Heart right ventricle (tissue), 16 donors: ENCODE data around the gene CNOT10. TPM values are rescaled to one million over a fixed set of nuclear protein-coding genes. Genes with fewer than 3 reads are reported as not detected.

ENCODE experiments used
- ATAC-seq, 8 donors: fragments of 200-7000 bp; cut with Tn5 transposase; one replicate each; pipeline ENCODE4 v1.9.1; 2020; ENCODE audit warnings: mild to moderate bottlenecking in 8 of 8, moderate library complexity in 8 of 8, moderate number of reproducible peaks in 1 of 8
- DNase-seq, 2 donors: peaks; one replicate each; pipeline ENCODE4 v3.0.0-alpha.2; 2020
- H3K27ac ChIP-seq, 10 donors: fragments of 200-600 bp; sonication (generic) in 2 of 10; one replicate each; pipeline versions ENCODE4 v1.5.0 to v1.8.0; 2020 to 2022; ENCODE audit warnings: mild to moderate bottlenecking in 3 of 10
- H3K27me3 ChIP-seq, 7 donors: fragments of 200-600 bp; one replicate each; pipeline ENCODE4 v1.8.0; 2021 to 2022; ENCODE audit warnings: mild to moderate bottlenecking in 2 of 7
- H3K36me3 ChIP-seq, 9 donors: fragments of 200-600 bp; sonication (generic) in 1 of 9; one replicate each; pipeline versions ENCODE4 v1.5.0 to v1.8.0; 2020 to 2022; ENCODE audit warnings: mild to moderate bottlenecking in 2 of 9
- H3K4me1 ChIP-seq, 9 donors: fragments of 200-600 bp; sonication (generic) in 1 of 9; one replicate each; pipeline versions ENCODE4 v1.5.0 to v1.8.0; 2020 to 2022; ENCODE audit warnings: mild to moderate bottlenecking in 4 of 9
- H3K4me3 ChIP-seq, 10 donors: fragments of 200-600 bp; sonication (generic) in 2 of 10; one replicate each; pipeline versions ENCODE4 v1.5.0 to v1.8.0; 2020 to 2022; ENCODE audit warnings: mild to moderate bottlenecking in 7 of 10, moderate library complexity in 2 of 10
- H3K9me3 ChIP-seq, 11 donors: fragments of 200-600 bp in 10 of 11; sonication (generic) in 2 of 11; one replicate each; pipeline versions ENCODE4 v1.5.0 to v1.8.0; 2013 to 2022; ENCODE audit warnings: mild to moderate bottlenecking in 2 of 11, control low read depth in 1 of 11, moderate library complexity in 1 of 11
- CTCF ChIP-seq, 9 donors: fragments of 200-600 bp; sonication (generic) in 2 of 9; IDR thresholded peaks; one replicate each; pipeline versions ENCODE4 v1.5.0 to v1.8.0; 2021 to 2022; ENCODE audit warnings: antibody characterized with exemption in 9 of 9, mild to moderate bottlenecking in 5 of 9, moderate library complexity in 1 of 9
- WGBS, 2 donors: extraction: QIAGEN DNeasy Blood & Tissue Kit; methylation state at CpG; one replicate each; pipeline ENCODE4 v1.1.7; 2013; ENCODE audit warnings: inconsistent platforms in 1 of 2; 5-methylcytosine and 5-hydroxymethylcytosine counted together
- intact Hi-C, 10 donors: fragments of 100-400 bp; cut with DNase I; formaldehyde crosslinking; loops; one replicate each; pipeline versions ENCODE4 v1.11.1 to v1.14.2; 2022
- polyA plus RNA-seq, 2 donors: library from polyadenylated mRNA; stranded (reverse); fragments of 200-250 nt; gene quantifications; one replicate each; pipeline ENCODE4 v1.2.3, GENCODE V29; 2013
- total RNA-seq, 10 donors: library from RNA; stranded (reverse); fragmentation: NEBNext Ultra II Directional in 3 of 10; extraction: Animal tissue kit (Norgen Biotek cat#: 25700) in 3 of 10; gene quantifications; one replicate each; pipeline versions ENCODE4 v1.2.1 to v1.2.4, GENCODE V29; 2021 to 2023
- donor health status: Arrhythmogenic right ventricular cardiomyopathy.
- donor health status: ischemic (EF 13 %, LVEDD 7.1; RV severe dilation, severe dysfunction).
- donor health status: healthy with polysubstance abuse.
- donor health status: DM: no; HTN: yes; CAD: no.
- donor health status: DM: no; HTN: no; CAD: no.
- donor health status: ischemic (EF 25% LVEDD 6.9; RV normal size, moderate dysfunction).
- donor health status: ischemic (EF 25% LVEDD 5.7; RV mildly dilated, moderate dysfunction).
- donor health status: healthy.
- donor health status: DM: yes; HTN: yes; CAD: no.
- donor health status: Ischemic cardiomyopathy.
- donor health status: ischemic (EF 35%, LVEDD 5.7; RV mildly dilated, moderate dysfunction).
- donor health status: nonischemic (EF 11% LVEDD 7.7; RV severe dilation, severe dysfunction).
- donor health status: DM: yes; HTN: yes; CAD: no.
- donor health status: PGD.
- donor health status: ischemic (EF 29% LVEDD 5.4; RV normal size, mild dysfunction).
- donor health status: nonischemic (EF 23%, LVEDD 6.1; RV moderate dilation, normal function).

CNOT10 gene
- total and polyA plus RNA-seq, 12 donors = 13.6 to 23.9 (median 16.7) TPM

GRCh38 chr3:32822609-32823498, 137.9 kb downstream of the CNOT10 start:
- ATAC-seq (no peak), DNase-seq (no peak)
- Histone ChIP-seq H3K36me3 (no peaks in the 10 kb centered on the region), H3K4me1 (peaks cover 0 to 10% (median 4%) of the 10 kb centered on the region in 9 donors), H3K27me3 (peaks cover 23 to 77% (median 67%) of the 10 kb centered on the region in 7 donors), H3K9me3 (no peaks in the 10 kb centered on the region), H3K27ac (no peak overlapping the region), H3K4me3 (no peak overlapping the region)
- intact Hi-C loops = no loop called here
- 91 to 92% methylated on average over 5 of the region's 5 CpGs for WGBS, 2 donors
- no peak for TF ChIP-seq CTCF (IDR thresholded peaks at IDR 0.05)

Other genes with a start within 250 kb of the CNOT10 start
- gene CMTM6, start 182.3 kb upstream of the CNOT10 start, total RNA-seq = 10 to 100 TPM in 7 of 10 donors, 1 to 10 TPM in 3; 8.5 to 23.8 (median 11.6) TPM
- gene CMTM6, start 182.3 kb upstream of the CNOT10 start, polyA plus RNA-seq = 1 to 10 TPM; 8.5 to 9.4 TPM
- 10 to 100 TPM; 42.6 to 69.9 (median 54.0) TPM for gene DYNC1LI1, start 114.3 kb upstream of the CNOT10 start, total RNA-seq
- 10 to 100 TPM; 23.4 to 41.4 TPM for gene DYNC1LI1, start 114.3 kb upstream of the CNOT10 start, polyA plus RNA-seq
- gene TRIM71, start 132.8 kb downstream of the CNOT10 start, total RNA-seq = under 1 TPM in 1 of 10 donors, not detected in 9; 0.07 TPM
- gene TRIM71, start 132.8 kb downstream of the CNOT10 start, polyA plus RNA-seq = not detected